Body of pancreas (tissue), 4 donors: ENCODE results near the gene ZNF33A. TPM values are rescaled to one million over a fixed set of nuclear protein-coding genes. Genes with fewer than 3 reads are reported as not detected.
A peak's percentile ranks its signal among the peaks of the same experiment; 100 is the strongest.

Experiments used
- ATAC-seq: fragments of 150-250 bp; one replicate; pipeline ENCODE4 v1.9.1; 2016
- DNase-seq, 4 donors: peaks; one replicate each; pipeline ENCODE4 v3.0.0-alpha.2; 2019
- H3K27ac ChIP-seq, 4 donors: fragments of 200-600 bp; sonication (generic); 1 replicate in 3 of 4; 2 replicates in 1 of 4; pipeline versions ENCODE4 v1.5.1 to v1.6.1; 2016 to 2019; ENCODE audit warnings: mild to moderate bottlenecking in 1 of 4, mixed read lengths in 1 of 4, moderate library complexity in 1 of 4
- H3K27me3 ChIP-seq, 2 donors: fragments of 200-600 bp; sonication (generic); one replicate each; pipeline ENCODE4 v1.6.0; 2016; ENCODE audit warnings: mild to moderate bottlenecking in 1 of 2
- H3K36me3 ChIP-seq, 2 donors: fragments of 200-600 bp; sonication (generic); replicated peaks in 1 of 2; 2 replicates each; pipeline ENCODE4 v1.5.1; 2016; ENCODE audit warnings: low read depth in 2 of 2; ENCODE audit not compliant: insufficient read depth in 1 of 2
- H3K4me1 ChIP-seq: fragments of 200-600 bp; sonication (generic); one replicate; pipeline ENCODE4 v1.6.0; 2016
- H3K4me3 ChIP-seq, 2 donors: fragments of 200-600 bp; sonication (generic); 1 replicate in 1 of 2; 2 replicates in 1 of 2; pipeline ENCODE4 v1.5.1; 2016 to 2019
- H3K9me3 ChIP-seq, 3 donors: fragments of 200-600 bp; sonication (generic); 1 replicate in 2 of 3; 2 replicates in 1 of 3; pipeline ENCODE4 v1.5.1; 2016
- CTCF ChIP-seq, 7 experiments: fragments of 450-650 bp in 4 of 7; fragments of 200-600 bp in 3 of 7; sonication (generic) in 3 of 7; IDR thresholded peaks; one replicate each; pipeline ENCODE4 v1.5.1; 2016 to 2019; ENCODE audit warnings: antibody characterized with exemption in 7 of 7
- POLR2A ChIP-seq, 3 donors: fragments of 450-650 bp; IDR thresholded peaks; one replicate each; pipeline ENCODE4 v1.6.1; 2016; ENCODE audit warnings: antibody characterized with exemption in 3 of 3, mild to moderate bottlenecking in 2 of 3
- WGBS, 2 donors: methylation state at CpG; one replicate each; pipeline ENCODE4 v1.1.5; 2017; 5-methylcytosine and 5-hydroxymethylcytosine counted together
- intact Hi-C: fragments of 100-400 bp; cut with DNase I; formaldehyde crosslinking; loops from one replicate; pipeline ENCODE4 v1.15.1; 2023
- total RNA-seq, 2 donors: library from RNA; depleted of rRNA; stranded (reverse); fragments of >200 nt; gene quantifications; one replicate each; pipeline ENCODE4 v1.1.0, GENCODE V29; 2016

Gene ZNF33A
- total RNA-seq, 2 donors from 2014 or later, result 20.4 to 25.7 TPM

GRCh38 chr10:38094158-38094926, 83.9 kb downstream of the ZNF33A start, which contains the start of gene ZNF37A:
ZNF37A (plus strand) TSS chr10:38094337; CDS start chr10:38096618, 2,281 bp downstream.
- intact Hi-C loops, result loop anchor here (10.0 kb wide), 1 partner anchor 90 kb away; no protein-coding TSS in a partner anchor
- no peaks in the 10 kb centered on the region for H3K27me3 ChIP-seq
- TF ChIP-seq CTCF (IDR thresholded peaks at IDR 0.05) (peak in 2 of 7 experiments; percentile 7 to 12), POLR2A (IDR thresholded peaks at IDR 0.05) (peak; percentile 52 to 82 (median 81))
- peaks cover 18% of the 10 kb centered on the region for H3K4me1 ChIP-seq
- H3K4me3 ChIP-seq, result peak within 1 kb of the TSS; percentile 88 to 90
- H3K27ac ChIP-seq, result peak within 1 kb of the TSS; percentile 86 to 91 (median 88)
- WGBS, 2 donors, result 0 to 1% methylated on average over 38 to 58 of the region's 59 CpGs
- DNase-seq, result peak; percentile 92 to 97 (median 96)
- peaks cover 0 to 15% of the 10 kb centered on the region in 2 donors for H3K36me3 ChIP-seq
- H3K9me3 ChIP-seq, result no peaks in the 10 kb centered on the region
- ATAC-seq, result peak; percentile 98

GRCh38 chr10:38094927-38095574, 84.6 kb downstream of the ZNF33A start:
- H3K27ac ChIP-seq, result peak overlapping the region; percentile 86 to 91 (median 88)
- H3K9me3 ChIP-seq, result no peaks in the 10 kb centered on the region
- H3K4me1 ChIP-seq, result peaks cover 18% of the 10 kb centered on the region
- DNase-seq, result peak in 1 of 4 donors; percentile 15
- 47 to 95% methylated on average over 10 to 21 of the region's 21 CpGs for WGBS, 2 donors
- H3K36me3 ChIP-seq, result peaks cover 0 to 19% of the 10 kb centered on the region in 2 donors
- ATAC-seq, result no peak
- intact Hi-C loops, result loop anchor here (10.0 kb wide), 1 partner anchor 90 kb away; no protein-coding TSS in a partner anchor
- TF ChIP-seq CTCF (IDR thresholded peaks at IDR 0.05) (no peak), POLR2A (IDR thresholded peaks at IDR 0.05) (no peak)
- peak overlapping the region; percentile 88 to 90 for H3K4me3 ChIP-seq
- no peaks in the 10 kb centered on the region for H3K27me3 ChIP-seq

GRCh38 chr10:38102880-38103279, 92.4 kb downstream of the ZNF33A start:
- ATAC-seq, result no peak
- no peaks in the 10 kb centered on the region for H3K27me3 ChIP-seq
- H3K4me3 ChIP-seq, result no peak overlapping the region
- no peak for DNase-seq
- intact Hi-C loops, result loop anchor here (10.0 kb wide), 1 partner anchor 238 kb away; no protein-coding TSS in a partner anchor
- H3K9me3 ChIP-seq, result peaks cover 0 to 40% (median 0%) of the 10 kb centered on the region in 3 donors
- no peaks in the 10 kb centered on the region for H3K4me1 ChIP-seq
- 93 to 100% methylated on average over 1 of the region's 1 CpG for WGBS, 2 donors
- peaks cover 15 to 27% of the 10 kb centered on the region in 2 donors for H3K36me3 ChIP-seq
- TF ChIP-seq POLR2A (IDR thresholded peaks at IDR 0.05), result no peak
- no peak overlapping the region for H3K27ac ChIP-seq

- peaks cover 0 to 47% (median 0%) of the 10 kb centered on the region in 3 donors for H3K9me3 ChIP-seq
- no peak for ATAC-seq
- TF ChIP-seq CTCF (IDR thresholded peaks at IDR 0.05) (no peak), POLR2A (IDR thresholded peaks at IDR 0.05) (no peak)
- no peaks in the 10 kb centered on the region for H3K4me1 ChIP-seq
- no peak overlapping the region for H3K4me3 ChIP-seq
- intact Hi-C loops, result loop anchor here (10.0 kb wide), 1 partner anchor 239 kb away; no protein-coding TSS in a partner anchor
- no peaks in the 10 kb centered on the region for H3K27me3 ChIP-seq
- DNase-seq, result no peak
- H3K27ac ChIP-seq, result no peak overlapping the region
- peaks cover 15 to 25% of the 10 kb centered on the region in 2 donors for H3K36me3 ChIP-seq
- 95 to 98% methylated on average over 3 of the region's 3 CpGs for WGBS, 2 donors
These were observed 93.3 kb downstream of the ZNF33A start for GRCh38 chr10:38103756-38104155.

- Histone ChIP-seq H3K4me3 (no peak overlapping the region), H3K27ac (no peak overlapping the region), H3K27me3 (no peaks in the 10 kb centered on the region), H3K9me3 (peaks cover 0 to 58% (median 4%) of the 10 kb centered on the region in 3 donors), H3K4me1 (no peaks in the 10 kb centered on the region), H3K36me3 (peaks cover 33 to 37% of the 10 kb centered on the region in 2 donors)
- ATAC-seq (no peak), DNase-seq (no peak)
- intact Hi-C loops, result no loop called here
- WGBS, 2 donors, result 82 to 95% methylated on average over 2 of the region's 2 CpGs
- no peak for TF ChIP-seq CTCF (IDR thresholded peaks at IDR 0.05)
- TF ChIP-seq POLR2A (IDR thresholded peaks at IDR 0.05), result no peak
These were observed 101.7 kb downstream of the ZNF33A start for GRCh38 chr10:38112159-38112558.
